Measurements from ENCODE around the gene RDM1.

DNA sequence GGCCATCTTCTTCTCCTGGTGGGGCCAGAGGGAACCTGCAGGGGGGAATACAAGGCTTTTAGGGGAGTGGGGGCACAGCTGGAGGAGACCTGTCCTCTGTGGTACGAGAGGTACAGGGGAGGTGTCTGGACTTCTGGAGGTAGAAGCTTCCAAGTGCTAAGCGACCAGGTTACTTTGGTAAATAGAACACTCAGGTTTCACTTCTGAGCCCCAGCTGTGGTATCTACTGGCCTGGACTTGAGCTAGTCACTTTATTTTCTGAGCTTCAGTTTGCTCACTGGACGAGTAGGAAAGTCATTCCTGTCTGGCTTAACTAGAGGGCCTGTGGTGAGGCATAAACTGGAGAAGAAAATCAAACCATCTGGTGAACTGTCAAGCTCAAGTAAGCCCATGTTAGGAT is 61.8 kb downstream of the RDM1 start, which contains the start of gene HEATR9:
- TF ChIP-seq, protein P1, sequence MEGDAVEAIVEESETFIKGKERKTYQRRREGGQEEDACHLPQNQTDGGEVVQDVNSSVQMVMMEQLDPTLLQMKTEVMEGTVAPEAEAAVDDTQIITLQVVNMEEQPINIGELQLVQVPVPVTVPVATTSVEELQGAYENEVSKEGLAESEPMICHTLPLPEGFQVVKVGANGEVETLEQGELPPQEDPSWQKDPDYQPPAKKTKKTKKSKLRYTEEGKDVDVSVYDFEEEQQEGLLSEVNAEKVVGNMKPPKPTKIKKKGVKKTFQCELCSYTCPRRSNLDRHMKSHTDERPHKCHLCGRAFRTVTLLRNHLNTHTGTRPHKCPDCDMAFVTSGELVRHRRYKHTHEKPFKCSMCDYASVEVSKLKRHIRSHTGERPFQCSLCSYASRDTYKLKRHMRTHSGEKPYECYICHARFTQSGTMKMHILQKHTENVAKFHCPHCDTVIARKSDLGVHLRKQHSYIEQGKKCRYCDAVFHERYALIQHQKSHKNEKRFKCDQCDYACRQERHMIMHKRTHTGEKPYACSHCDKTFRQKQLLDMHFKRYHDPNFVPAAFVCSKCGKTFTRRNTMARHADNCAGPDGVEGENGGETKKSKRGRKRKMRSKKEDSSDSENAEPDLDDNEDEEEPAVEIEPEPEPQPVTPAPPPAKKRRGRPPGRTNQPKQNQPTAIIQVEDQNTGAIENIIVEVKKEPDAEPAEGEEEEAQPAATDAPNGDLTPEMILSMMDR (IDR thresholded peaks at IDR 0.05): no peak
- TF ChIP-seq POLR2A (IDR thresholded peaks at IDR 0.05): no peak
